Right atrium auricular region (tissue), 2 donors: ENCODE measurements around the gene DNAH3. TPM values are rescaled to one million over a fixed set of nuclear protein-coding genes. Genes with fewer than 3 reads are reported as not detected.
"Not testable (repeated sequence)": the region's sequence is repeated elsewhere in the genome, so short reads cannot be mapped to it uniquely, and the experiment has no call there.

Experiments
- DNase-seq: peaks from one replicate; pipeline ENCODE4 v3.0.0-alpha.2; 2019; ENCODE audit warnings: low spot score
- H3K27ac ChIP-seq, 2 donors: fragments of 200-600 bp; sonication (generic); 1 replicate in 1 of 2; 2 replicates in 1 of 2; pipeline ENCODE4 v1.5.1; 2016 to 2019
- H3K27me3 ChIP-seq, 2 donors: fragments of 200-600 bp; sonication (generic); one replicate each; pipeline versions ENCODE4 v1.5.1 to v1.6.0; 2017 to 2019
- H3K36me3 ChIP-seq: fragments of 200-600 bp; sonication (generic); one replicate; pipeline ENCODE4 v1.5.1; 2016
- H3K4me1 ChIP-seq, 2 donors: fragments of 200-600 bp; sonication (generic); one replicate each; pipeline versions ENCODE4 v1.5.1 to v1.6.0; 2017 to 2019
- H3K4me3 ChIP-seq, 2 donors: fragments of 200-600 bp; sonication (generic); 1 replicate in 1 of 2; 2 replicates in 1 of 2; pipeline ENCODE4 v1.5.1; 2017 to 2019; ENCODE audit warnings: mild to moderate bottlenecking in 1 of 2, moderate library complexity in 1 of 2
- H3K9me3 ChIP-seq, 2 donors: fragments of 200-600 bp; sonication (generic); one replicate each; pipeline ENCODE4 v1.5.1; 2019
- total RNA-seq, 2 donors: library from RNA; depleted of rRNA; stranded (reverse); fragments of >200 nt; gene quantifications; one replicate each; pipeline ENCODE4 v1.1.0, GENCODE V29; 2016
- TF ChIP-seq, protein P1 (sequence below), 2 donors: fragments of 200-600 bp; sonication (generic); IDR thresholded peaks; one replicate each; pipeline ENCODE4 v1.5.1; 2019; ENCODE audit warnings: antibody characterized with exemption in 2 of 2

Gene DNAH3
- total RNA-seq, 2 donors from 2014 or later = 0.20 TPM; not detected in 1

DNA sequence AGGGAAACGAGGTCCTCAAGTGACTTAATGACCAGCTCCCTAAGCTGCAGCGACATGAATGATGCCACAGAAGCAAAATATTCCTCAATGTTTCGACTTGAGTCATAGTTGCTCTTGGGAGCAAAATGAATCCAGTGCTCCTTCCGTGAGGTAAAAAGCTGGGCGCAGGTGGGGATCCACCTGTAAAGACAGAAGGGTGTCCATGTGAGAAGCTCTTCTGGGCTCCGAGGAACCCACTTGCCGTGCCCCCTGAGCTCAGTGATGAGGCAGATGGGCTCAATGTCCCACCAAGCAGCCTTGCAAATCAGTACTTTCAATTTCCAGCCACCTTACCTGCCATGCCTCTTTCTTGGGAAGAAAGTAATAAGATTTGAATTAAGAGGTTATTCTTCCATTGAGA is 25.5 kb downstream of the DNAH3 start:
- Histone ChIP-seq H3K4me1 (no peaks in the 10 kb centered on the region), H3K9me3 (no peaks in the 10 kb centered on the region), H3K36me3 (no peaks in the 10 kb centered on the region), H3K27me3 (no peaks in the 10 kb centered on the region), H3K27ac (no peak overlapping the region), H3K4me3 (no peak overlapping the region)
- DNase-seq = no peak
- TF ChIP-seq, protein P1, sequence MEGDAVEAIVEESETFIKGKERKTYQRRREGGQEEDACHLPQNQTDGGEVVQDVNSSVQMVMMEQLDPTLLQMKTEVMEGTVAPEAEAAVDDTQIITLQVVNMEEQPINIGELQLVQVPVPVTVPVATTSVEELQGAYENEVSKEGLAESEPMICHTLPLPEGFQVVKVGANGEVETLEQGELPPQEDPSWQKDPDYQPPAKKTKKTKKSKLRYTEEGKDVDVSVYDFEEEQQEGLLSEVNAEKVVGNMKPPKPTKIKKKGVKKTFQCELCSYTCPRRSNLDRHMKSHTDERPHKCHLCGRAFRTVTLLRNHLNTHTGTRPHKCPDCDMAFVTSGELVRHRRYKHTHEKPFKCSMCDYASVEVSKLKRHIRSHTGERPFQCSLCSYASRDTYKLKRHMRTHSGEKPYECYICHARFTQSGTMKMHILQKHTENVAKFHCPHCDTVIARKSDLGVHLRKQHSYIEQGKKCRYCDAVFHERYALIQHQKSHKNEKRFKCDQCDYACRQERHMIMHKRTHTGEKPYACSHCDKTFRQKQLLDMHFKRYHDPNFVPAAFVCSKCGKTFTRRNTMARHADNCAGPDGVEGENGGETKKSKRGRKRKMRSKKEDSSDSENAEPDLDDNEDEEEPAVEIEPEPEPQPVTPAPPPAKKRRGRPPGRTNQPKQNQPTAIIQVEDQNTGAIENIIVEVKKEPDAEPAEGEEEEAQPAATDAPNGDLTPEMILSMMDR (IDR thresholded peaks at IDR 0.05) = no peak

DNA sequence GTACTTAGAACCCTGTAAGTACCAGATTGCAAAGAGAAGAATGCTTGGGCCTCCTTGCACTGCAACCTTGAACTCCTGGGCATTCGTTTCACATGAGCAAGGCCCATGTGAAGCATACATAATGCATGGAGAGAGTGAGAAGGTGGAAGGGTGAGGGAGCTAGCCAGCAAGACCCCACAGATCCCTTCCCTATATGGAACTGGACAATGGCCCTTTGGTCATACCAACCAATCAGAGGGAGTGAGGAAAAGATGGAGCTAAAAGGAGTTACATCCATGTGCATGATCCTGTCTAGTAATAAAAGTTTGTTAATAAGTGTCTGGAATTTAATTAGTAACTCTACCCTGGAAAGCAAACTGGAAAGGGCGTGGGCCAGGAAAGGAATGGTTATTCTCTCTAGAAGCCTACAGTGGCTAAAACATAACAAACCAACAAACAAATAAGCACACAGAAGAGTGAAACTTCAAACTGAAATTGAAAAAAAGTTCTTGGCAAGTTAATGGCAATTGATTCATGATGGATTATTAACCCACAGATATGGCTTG is 29.6 kb downstream of the DNAH3 start:
- H3K4me3 ChIP-seq = no peak overlapping the region
- H3K36me3 ChIP-seq = no peaks in the 10 kb centered on the region
- no peak overlapping the region for H3K27ac ChIP-seq
- H3K27me3 ChIP-seq = no peaks in the 10 kb centered on the region
- TF ChIP-seq, protein P1 (IDR thresholded peaks at IDR 0.05) = no peak
- no peak for DNase-seq
- H3K4me1 ChIP-seq = no peaks in the 10 kb centered on the region
- no peaks in the 10 kb centered on the region for H3K9me3 ChIP-seq

DNA sequence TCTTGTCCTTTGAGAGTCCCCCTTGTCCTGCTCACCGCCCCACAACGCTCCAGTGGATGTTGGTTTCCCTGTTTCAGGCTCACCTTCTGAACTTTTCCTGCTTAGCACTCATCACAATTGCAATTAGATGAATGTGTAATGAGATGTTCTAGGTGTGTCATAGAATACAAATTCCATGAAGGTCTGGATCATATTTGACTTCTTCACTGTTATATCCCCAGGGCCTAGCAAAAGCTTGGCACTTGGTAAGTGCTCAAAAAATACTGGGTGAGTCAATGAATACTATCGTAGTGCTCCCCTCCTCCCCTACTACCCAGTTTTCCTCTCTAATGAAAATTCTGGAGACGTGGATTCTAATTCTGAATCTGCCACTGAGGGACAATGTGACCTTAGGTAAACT is 33.1 kb downstream of the DNAH3 start:
- H3K27me3 ChIP-seq = no peaks in the 10 kb centered on the region
- no peak overlapping the region for H3K27ac ChIP-seq
- no peak for DNase-seq
- TF ChIP-seq, protein P1 (IDR thresholded peaks at IDR 0.05) = no peak
- H3K4me1 ChIP-seq = no peaks in the 10 kb centered on the region
- H3K9me3 ChIP-seq = no peaks in the 10 kb centered on the region
- no peaks in the 10 kb centered on the region for H3K36me3 ChIP-seq
- H3K4me3 ChIP-seq = no peak overlapping the region

DNA sequence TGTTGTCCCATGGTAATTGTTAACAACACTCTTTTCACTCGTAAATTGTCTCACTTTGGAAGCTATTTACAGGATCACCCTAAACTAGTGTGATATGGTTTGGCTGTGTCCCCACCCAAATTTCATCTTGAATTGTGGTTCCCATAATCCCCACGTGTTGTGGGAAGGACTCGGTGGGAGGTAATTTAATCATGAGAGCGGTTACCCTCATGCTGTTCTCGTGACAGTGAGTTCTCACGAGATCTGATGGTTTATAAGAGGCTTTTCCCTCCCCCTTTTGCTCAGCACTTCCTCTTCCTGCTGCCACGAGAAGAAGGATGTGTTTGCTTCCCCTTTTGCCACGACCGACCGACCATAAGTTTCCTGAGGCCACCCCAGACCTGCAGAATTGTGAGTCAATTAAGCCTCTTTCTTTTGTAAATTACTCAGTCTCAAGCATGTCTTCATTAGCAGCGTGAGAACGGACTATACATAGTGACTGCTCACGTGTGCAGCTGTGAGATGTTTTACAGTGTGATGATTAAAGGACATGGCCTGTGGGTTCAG is 34.4 kb downstream of the DNAH3 start:
- H3K9me3 ChIP-seq = no peaks in the 10 kb centered on the region
- no peaks in the 10 kb centered on the region for H3K4me1 ChIP-seq
- H3K27me3 ChIP-seq = no peaks in the 10 kb centered on the region
- no peaks in the 10 kb centered on the region for H3K36me3 ChIP-seq
- H3K4me3 ChIP-seq = peak overlapping the region; percentile 11 to 32
- DNase-seq = peak; percentile 13
- TF ChIP-seq, protein P1 (IDR thresholded peaks at IDR 0.05) = no peak
- H3K27ac ChIP-seq = no peak overlapping the region

DNA sequence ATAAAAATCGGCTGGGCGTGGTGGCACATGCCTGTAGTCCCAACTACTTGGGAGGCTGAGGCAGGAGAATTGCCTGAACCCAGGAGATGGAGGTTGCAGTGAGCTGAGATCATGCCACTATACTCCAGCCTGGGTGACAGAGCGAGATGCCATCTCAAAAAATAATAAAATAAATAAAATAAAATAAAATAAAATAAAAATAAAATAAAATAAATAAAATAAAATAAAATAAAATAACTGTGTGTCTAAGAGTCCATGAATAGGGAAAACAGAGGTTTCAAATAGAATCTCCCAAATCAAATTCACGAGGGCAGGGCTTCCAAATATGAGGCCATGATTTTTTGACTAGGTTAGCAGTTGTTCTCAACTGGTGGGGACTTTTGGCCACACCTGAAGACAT is 35.1 kb downstream of the DNAH3 start:
- not testable (repeated sequence) for H3K4me3 ChIP-seq, H3K4me1 ChIP-seq, H3K36me3 ChIP-seq, H3K27ac ChIP-seq, H3K9me3 ChIP-seq, DNase-seq, H3K27me3 ChIP-seq

DNA sequence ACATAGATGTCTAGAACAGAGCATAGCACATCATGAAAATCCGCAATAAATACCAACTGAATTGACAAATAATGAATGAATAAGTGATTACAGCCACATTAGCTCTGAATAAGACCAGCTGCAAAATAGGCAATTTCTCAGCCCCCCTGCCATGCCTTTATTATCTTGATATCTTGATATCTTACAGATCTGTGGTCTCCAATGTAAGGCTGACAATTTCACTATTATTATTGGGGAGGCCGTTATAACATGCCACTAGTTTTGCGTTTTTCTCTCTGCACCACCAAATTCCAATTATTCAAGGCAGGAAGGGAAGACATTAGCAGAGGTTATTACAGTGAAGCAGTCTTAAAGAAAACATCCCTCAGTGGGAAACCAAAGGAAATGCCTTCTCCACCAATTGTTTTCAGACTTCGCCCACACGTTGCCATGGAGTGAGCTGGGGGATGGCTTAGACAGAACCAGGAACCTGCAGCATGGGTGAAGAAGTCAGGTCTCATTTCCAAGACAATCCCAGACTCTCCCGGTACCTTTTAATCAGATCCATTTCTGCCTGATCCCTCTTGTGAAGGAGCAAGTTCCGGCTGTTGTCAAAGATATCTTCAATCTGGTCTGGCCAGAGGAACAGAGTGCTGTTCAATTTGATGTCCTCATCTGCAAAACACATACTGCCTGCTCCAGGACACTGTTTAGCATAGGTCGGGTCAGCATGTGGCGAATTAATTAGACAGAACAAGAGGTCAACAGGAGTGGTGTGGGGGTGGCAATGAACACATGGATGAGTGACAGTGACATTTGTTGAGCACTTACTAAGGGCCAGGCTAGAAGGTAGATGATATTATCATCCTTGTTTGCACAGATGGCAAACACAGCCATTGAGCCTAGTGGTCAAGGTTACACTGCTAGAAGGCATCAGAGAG is 46.4 kb downstream of the DNAH3 start:
- TF ChIP-seq, protein P1 (IDR thresholded peaks at IDR 0.05) = no peak
- peak; percentile 48 for DNase-seq
- H3K36me3 ChIP-seq = no peaks in the 10 kb centered on the region
- no peaks in the 10 kb centered on the region for H3K27me3 ChIP-seq
- no peak overlapping the region for H3K27ac ChIP-seq
- no peaks in the 10 kb centered on the region for H3K9me3 ChIP-seq
- no peak overlapping the region for H3K4me3 ChIP-seq
- H3K4me1 ChIP-seq = no peaks in the 10 kb centered on the region
